Esophagus muscularis mucosa (tissue), 4 donors: ENCODE measurements around the gene TTF1.

Experiments used
- CTCF ChIP-seq, 3 experiments: fragments of 200-600 bp in 2 of 3; fragments of 450-650 bp in 1 of 3; sonication (generic) in 2 of 3; IDR thresholded peaks; one replicate each; pipeline ENCODE4 v1.5.1; 2017 to 2019; ENCODE audit warnings: antibody characterized with exemption in 3 of 3, mild to moderate bottlenecking in 2 of 3, moderate library complexity in 1 of 3
- EP300 ChIP-seq: sonication (generic); formaldehyde crosslinking; IDR thresholded peaks from one replicate; pipeline ENCODE4 v1.6.1; 2017; ENCODE audit warnings: antibody characterized with exemption
- POLR2A ChIP-seq: fragments of 450-650 bp; IDR thresholded peaks from one replicate; pipeline ENCODE4 v1.6.1; 2017; ENCODE audit warnings: antibody characterized with exemption, moderate library complexity, mild to moderate bottlenecking, low read depth

DNA sequence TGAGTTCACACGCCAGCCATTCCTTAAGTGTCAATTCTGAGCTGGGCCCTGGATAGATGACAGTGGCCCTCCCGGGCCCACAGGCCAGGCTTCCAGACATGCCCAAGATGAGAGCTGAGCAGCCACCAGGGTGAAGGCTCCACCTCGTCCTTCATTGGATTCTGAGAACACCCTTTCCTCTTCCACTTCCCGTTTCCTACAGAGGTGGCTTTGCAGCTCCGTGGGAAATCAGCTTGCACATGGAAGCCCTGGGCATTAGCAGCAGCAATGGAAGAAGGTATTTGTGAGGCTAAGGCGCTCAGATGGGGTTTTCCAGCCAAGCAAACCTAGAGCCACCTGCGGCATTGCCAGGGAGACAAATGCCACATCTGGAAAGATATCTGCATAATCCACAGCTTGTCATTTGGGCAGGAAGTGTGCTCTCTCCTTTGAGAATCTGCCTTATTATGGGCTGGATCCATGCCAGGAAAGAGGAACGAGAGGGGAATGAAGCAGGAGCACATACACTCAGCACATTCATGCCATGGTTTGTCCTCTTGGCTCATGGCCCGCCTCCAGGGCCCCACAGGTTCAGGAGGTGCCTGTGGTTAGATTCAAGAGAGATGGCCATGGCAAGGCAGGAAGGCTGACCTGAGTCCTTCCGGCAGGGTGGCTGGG, 37.4 kb upstream of the TTF1 start:
- TF ChIP-seq CTCF (IDR thresholded peaks at IDR 0.05) (no peak), EP300 (no peak), POLR2A (no peak)
